DMS79 (cell line): ENCODE data around the gene TEX26.
"Not testable (repeated sequence)": the region's sequence is repeated elsewhere in the genome, so short reads cannot be mapped to it uniquely, and the experiment has no call there.

ENCODE experiments used
- DNase-seq: peaks from one replicate; lab custom pipeline; 2025; lab: John Stamatoyannopoulos, UW

TEX26 gene

DNA sequence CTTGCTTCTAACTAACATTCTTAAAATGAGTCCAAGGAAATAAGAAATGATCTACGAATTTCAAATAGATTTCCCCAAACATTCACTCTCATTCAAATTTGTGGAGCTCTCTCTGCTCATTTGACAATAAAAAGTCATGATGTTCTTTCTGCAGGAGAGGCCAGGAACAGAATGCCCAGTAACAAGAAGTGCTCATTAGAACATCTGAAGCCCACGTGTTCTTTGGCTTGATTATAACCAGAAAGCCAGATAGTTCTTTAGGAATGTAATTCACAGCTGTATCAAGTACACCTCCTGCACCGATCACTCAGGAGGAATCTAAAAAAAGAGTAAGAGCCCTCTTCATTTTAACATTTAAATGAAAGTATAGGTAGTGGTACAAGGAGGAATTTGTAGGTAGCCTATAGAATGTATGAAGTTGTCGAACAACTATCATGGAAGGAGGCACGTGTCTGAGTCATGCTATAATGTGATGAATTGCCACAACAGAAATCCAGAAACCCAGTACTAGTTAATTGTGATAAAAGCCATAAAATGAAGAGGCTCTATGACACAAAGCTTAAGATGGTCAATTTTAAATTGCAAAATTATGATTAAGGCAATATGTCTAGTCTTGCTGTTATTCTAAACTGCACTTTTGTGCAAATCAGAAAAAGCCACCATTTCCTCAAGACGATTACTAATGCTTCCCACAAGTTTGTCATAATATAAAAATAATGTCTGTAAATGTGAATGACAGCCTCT lies 13.6 kb upstream of the TEX26 start:
- DNase-seq, result no peak

DNA sequence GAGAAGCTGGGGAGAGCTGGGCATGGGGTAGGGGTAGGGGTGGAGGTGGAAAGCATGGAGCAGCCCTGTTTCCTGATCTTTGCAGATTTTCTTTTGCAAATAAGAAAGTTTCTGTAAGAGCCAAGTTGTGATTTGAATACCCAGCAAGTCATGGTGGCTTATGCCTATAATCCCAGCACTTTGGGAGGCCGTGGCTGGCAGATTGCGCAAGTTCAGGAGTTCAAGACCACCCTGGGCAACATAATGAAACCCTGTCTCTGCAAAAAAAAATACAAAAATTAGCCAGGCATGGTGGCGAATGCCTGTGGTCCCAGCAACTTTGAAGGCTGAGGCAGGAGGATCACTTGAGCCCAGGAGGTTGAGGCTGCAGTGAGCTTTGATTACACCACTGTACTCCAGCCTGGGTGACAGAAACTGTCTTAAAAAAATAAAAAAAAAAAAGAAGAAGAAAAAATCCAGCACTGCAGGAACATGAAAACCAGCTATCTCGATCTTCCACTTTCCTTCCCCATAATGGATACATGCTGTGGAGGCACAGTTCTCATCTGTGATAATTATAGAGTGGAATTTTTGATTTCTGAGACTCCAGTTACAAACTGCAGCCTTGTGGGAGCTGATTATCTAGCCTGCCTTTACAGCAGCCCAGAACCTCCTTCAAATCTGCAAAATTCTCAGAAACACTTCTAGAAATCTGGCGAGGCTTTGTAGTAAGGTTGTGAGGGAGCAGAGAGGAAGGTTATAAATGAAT lies 12.1 kb upstream of the TEX26 start:
- no peak for DNase-seq

DNA sequence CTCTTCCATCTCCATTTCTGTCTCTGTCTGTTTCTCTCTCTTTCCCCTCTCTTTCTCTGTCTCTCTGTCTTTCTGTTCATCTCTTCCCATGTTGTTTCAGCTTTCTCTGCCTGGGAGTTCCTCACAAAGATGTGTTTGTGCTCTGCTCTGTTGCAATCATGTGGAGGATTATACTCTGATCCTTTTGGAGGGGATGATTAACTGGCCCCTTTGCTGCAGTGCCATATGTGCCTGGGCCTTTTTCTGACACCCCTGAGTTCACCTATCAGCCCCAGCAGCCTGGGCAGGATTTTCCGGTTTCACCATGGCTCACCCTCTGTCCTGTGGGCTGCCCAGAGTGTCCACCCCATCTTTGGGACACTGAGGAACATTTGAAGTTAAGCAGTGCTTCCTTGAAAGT lies 9.0 kb upstream of the TEX26 start:
- DNase-seq, result no peak

DNA sequence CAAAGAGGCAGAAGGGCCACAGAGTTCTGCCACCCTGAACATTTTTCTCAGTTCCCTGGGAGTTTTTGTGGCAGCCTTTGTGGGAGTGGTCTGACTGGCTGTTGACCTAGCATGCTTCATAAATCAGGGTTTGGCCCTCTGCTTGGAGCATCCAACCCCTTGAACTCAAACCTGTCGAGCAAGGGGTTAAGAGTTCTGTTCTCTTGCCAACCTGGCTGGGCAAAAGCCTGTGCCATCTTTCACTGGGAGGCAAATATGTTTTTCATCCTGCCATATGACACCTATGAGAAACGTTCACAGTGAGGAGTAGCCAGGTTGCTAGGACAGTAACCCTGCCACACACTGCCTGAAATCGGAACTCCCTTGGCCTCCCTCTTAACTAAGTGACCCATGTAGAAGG lies 7.7 kb upstream of the TEX26 start:
- no peak for DNase-seq

DNA sequence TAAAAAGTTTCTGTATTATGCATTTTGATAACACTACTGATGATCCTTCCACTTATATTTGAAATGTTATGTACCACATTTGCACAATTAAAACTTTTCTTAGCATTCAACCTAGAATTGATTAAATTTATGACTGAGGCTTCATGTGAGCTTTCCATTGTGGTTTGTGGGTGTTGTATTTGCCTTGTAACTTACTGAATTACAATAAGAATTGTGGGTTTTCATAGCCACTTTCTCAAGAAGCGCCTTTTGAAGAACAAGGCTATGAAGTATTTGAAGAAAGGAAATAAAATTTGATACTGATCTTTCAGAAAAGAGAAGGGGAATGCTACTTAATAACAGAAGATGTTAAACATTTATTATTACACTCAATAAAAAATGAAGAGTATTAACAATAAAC lies 7.0 kb upstream of the TEX26 start:
- DNase-seq, result no peak

DNA sequence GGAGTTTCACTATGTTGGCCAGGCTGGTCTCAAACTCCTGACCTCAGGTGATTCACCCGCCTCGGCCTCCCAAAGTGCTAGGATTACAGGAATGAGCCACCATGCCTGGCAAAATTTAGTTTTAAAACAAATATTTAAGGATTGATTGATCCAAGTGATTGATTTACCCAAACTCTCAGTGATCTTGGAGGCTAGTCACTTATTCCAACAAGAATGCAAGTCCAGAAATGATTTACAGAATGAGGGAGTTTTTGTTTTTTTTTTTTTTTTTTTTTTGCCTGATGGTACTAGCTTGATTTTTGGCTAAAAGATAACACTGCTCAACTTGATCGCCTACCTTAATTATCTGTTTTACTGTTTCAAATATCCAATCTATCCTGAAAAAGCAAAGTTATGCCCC lies 5.7 kb upstream of the TEX26 start:
- no peak for DNase-seq

DNA sequence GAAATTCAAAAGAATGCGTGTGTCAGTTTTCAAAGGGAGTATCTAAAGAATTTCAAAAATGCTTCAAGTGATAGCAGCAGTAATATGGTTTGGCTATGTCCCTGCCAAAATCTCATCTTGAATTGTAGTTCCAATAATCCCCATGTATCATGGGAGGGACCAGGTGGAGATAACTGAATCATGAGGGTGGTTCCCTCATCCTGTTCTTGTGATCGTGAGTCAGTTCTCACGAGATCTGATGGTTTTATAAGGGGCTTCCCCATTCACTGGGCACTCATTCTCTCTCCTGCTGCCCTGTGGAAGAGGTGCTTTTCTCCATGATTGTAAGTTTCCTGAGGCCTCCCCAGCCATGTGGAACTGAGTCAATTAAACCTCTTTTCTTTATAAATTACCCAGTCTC lies 5.3 kb upstream of the TEX26 start:
- DNase-seq, result not testable (repeated sequence)

DNA sequence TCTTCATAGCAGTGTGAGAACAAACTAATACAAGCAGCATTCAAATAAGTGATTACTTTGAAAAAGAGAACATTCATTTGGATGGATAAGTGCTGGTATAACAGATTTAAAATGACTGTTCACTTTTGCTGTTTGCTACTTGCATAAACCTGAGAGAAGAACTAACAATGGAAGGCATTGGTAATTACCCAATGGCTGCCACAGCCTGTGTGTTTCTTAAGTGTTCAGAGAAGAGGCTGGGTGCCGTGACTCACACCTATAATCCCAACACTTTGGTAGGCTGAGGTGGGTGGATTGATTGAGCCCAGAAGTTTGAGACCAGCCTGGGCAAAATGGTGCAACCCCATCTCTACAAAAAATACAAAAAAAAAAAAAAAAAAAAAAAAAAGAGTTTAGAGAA lies 4.9 kb upstream of the TEX26 start:
- DNase-seq, result no peak

DNA sequence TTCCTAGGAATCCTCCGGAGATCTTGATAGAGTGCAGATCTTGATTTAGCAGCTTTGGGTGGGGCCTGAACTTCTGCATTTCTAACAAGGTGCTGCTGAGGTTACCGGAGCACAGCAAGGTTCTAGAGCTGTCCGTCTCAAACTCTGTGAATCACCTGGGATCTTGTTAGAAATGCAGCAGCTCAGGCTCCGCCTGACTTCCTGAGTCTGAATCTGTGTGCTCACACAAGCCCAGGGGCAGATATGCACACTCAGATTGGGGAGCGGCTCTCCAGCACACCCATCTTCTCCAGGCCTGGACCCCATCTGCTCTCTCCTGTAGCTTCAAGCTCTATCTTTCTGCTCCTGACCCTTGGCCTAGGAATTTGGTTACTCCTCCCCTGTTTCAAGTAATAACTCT lies 3.5 kb upstream of the TEX26 start:
- no peak for DNase-seq

DNA sequence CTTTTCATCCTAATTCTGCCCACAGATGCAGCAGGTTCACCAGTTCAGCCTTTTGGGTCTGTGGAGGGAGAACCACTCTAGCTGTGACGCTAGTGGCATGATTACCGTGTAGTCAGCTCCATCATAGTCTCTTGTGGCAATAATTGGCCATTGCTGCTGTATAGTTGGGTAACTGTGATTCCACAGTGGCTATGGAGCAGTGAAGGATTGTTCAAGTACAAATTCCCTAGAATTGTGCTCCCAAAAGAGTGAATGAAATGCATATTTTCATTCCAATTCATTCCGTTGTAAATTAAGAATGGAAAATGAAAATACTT lies 856 bp downstream of the TEX26 start:
- no peak for DNase-seq

DNA sequence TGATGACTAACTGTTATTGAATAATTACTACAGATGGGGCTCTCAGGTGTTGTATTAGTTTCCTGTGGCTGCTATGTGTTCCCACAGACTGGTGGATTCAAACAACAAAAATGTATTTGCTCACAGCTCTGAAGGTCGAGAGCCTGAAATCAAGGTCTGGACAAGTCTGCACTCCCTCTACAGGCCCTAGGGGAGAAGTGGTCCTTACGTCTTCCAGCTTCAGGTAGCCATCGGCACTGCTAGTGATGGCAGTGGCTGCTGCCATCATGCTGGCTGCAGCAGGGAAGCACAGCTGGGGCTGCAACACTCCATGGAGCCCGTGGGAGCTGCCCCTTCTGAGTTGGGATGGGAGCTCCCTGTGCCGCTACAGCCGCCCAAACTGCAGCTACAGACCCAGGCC lies 1.9 kb downstream of the TEX26 start:
- no peak for DNase-seq

DNA sequence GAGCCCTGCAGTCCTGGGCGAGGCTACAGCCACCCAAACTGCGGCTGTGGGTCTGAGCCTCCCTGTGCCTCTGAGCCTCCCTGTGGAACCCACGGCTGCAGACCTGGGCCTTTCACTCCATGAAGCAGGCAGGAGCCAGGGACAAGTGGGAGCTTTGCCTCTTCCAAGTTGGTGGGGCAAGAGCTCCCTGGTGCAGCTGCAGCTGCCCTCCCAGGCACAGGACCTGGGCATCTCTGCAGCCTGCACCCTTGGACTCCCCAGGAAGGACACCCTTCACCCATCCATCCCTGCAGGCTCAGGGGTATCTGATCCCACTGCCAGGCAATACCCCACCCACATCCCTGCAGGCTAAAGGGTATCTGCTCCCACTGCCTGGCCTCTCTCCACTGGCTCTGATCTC lies 2.3 kb downstream of the TEX26 start:
- DNase-seq, result no peak

DNA sequence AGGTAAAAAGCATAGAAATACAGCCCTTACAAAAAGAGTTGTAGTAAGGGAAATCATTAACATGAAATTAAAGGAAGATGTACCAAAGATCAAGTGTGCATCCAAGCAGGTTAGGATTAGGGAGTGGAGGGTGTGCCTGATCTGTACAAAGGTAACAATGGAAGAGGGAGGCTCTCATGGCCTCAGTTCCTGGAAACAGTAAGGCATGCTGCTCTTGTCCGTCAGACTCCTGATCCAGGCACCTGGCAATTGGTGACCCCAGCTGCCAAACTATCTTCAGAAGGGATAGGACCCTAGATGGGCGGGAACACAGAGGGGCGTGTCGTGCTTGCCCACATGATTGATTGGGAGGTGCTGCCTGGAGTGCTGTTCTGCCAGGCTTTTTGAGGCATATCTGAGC lies 4.5 kb downstream of the TEX26 start:
- DNase-seq, result no peak

DNA sequence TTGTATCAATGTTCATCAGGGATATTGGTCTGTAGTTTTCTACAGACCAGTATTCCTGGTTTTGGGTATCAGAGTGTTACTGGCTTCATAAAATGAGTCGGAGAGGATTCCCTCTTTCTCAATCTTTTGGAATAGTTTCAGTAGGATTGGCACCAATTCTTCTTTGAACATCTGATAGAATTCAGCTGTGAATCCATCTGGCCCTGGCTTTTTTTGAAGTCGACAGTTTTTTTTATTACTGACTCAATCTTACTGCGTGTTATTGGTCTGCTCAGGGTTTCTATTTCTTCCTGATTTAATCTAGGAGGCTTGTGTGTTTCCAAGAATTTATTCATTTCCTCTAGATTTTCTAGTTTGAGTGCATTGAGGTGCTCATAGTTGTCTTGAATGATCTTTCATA lies 11.4 kb downstream of the TEX26 start:
- DNase-seq, result no peak

DNA sequence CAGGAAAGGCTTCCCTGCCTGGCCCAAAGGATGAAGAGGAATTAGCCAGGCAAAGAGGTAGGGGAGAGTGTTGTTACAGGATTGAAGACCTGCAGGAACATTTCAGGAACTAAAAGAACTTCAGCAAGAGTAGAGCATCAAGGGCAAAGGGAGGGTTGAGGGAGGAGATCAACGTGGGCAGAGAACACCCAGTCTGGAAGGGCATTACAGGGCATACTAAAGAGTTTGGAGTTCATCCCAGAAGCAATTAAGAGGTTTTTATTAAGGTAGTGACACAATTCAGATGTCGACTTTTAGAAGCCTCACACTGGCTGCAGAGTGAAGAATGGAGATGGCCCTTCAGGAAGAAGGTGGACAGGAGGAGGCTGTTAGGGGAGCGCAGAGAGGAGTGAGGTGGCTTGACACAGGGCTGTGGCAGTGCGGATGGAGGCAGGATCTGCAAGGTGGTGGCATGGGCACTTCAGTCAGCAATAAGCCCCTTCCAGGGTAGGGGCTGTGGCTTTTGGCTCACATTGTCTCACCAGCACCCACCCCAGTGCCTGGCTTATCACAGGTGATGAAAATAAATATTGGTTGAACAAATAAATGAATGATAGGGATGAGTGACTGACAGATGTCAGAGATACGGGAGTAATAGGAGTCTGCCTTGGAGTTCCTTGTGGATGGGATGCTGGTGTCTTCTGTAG lies 24.9 kb downstream of the TEX26 start:
- DNase-seq, result no peak

DNA sequence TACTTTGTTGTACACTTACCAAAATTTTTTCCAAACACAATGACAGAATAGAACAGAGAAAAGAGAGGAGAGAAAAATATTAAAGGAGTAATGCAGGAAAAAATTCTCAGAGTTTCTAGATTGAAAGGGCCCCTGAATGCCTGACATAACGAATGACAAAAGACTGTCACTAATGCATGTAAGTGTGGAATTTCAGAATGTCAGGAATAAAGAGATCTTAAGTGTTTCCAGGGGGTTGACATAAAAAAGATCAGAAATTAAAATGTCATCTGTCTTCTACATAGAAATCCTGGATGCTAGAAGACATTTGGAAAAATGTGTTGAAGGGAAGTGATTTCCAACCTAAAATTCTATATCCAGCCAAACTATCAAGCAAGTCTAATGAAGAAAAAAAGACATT lies 27.2 kb downstream of the TEX26 start:
- DNase-seq, result no peak

DNA sequence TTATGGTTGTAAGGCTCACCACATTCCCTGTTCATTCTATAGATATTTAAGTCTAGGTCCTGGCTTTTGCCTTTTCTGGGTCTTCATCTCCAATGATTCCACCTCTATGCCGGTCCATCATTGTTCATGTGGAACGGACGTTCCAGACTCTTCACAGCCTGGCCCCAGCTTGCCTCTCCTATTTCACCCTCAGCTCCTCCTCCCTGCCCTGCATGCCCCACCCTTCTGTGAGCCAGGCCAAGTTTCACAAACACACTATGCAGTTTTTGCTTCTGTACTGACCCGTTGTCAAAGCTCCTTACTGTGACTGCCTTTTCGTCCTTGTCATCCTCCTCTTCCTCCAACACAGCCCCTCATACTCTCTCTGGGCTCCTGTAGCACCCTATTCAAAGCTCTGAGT lies 31.3 kb downstream of the TEX26 start:
- DNase-seq, result no peak

DNA sequence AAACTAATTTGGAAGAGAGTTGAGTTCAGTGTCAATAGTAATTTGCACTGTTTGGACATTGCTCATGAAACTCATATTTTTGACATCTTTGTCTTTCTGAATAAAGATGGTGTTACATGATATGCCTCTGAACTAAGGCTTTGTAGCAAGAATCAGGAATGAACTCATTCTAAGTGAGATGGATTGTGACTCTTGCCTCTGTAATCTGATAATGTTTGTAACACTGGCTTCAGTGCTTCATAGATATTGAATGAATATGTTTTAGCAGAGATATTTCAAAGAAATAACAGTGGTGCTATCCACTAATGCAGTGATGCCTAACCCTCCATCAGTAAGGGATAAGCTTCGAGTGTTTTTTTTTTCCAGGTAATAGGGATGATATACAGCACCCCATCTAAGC lies 32.9 kb downstream of the TEX26 start:
- DNase-seq, result no peak

DNA sequence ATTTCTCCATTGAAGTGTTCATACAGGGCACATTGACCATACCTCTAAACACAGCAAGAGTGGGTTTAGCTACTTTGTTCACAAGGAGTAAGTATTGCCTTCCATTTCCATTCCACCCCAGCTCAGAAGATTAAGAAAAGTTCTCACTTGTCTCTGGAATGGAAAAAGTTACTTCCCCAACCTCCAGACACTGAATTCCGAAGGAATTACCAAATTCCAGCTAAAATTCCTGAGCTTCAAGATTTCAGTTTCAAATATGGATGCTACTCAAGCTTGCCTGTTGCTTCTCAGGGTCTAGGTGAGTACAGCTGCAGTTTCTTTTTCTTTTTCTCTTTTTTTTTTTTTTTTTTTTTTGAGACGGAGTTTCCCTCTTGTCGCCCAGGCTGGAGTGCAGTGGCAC lies 33.6 kb downstream of the TEX26 start:
- DNase-seq, result no peak

DNA sequence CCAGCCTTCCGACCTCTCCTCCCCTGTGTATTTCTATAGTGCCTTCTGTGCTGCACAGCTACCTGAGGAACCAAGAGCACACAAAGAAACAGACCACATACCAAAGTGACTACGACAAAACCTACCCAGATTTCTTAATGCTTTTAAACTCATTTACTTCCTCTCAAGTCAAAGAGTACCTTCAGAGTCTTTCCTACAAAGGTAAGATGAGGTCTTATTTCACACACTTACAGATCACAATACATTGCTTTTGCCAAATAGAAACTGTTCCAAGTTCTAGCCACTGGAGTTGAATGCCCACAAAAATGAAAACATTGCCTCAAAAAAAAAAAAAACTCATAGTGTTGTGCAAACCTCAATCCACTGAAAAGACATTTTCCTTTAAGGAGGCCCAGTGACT lies 36.4 kb downstream of the TEX26 start:
- peak; percentile 15 for DNase-seq

DNA sequence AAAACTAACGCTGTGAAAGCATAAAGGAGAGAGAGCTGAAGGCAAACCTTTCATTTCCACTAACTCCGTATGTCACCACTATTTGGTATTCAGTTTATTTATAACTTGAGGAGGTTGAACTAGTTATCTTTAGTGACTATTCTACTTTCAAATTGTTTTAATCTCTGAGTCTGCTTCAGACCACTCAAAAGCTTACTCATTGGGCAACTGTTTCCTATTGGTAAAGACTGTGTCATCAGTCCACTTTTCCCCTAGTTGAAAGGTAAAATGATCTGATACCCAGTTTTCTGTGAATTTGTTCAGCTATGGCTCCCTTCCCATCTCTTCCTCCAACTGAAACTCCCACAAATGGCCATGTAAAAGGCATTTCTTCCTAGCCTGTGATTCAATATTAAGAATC lies 39.1 kb downstream of the TEX26 start:
- DNase-seq, result no peak

DNA sequence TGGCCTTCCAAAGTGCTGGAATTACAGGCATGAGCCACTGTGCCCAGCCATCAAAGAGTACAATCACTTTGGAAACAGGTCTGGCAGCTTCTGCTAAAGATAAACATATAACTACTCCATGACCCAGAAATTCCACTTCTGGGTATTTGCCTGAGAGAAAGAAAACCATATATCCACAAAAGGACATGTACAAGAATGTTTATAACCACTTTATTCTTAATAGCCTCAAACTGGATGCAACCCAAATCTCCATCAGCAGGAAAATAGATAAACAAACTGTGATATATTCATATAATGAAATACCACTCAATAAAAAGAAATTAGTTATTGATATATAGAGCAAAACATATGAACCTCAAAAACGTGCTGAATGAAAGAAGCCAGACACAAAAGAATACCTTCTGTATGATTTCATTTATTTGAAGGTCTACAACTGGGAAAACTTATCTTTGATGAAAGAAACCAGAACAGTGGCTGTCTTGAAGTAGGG lies 40.5 kb downstream of the TEX26 start:
- peak; percentile 26 for DNase-seq

DNA sequence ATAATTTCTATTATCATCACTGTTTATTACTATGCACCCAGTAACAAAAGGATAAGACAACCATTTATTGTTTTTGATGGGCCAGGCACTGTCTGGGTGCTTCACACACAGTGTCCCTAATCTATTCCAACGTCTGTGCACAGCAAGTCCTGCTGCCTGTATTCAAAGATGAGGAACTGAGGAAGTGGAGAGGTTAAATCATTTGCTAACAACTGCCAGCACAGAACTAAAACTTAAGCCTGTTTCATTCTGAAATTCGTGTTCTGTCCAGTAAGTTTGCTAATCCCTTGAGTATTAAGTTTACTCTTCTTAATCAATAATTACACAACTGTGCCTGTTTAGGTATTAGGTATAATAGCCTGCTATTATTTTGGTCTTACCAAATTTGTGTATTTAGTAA lies 41.9 kb downstream of the TEX26 start:
- no peak for DNase-seq
